GM23338 (cell line): ENCODE measurements around the gene VWA3B. TPM values are rescaled to one million over a fixed set of nuclear protein-coding genes. Genes with fewer than 3 reads are reported as not detected.

Experiments
- ATAC-seq: fragments of 200-7000 bp; cut with Tn5 transposase; 3 replicates; pipeline ENCODE4 v1.9.1; 2020
- DNase-seq: peaks from one replicate; pipeline ENCODE4 v3.0.0-alpha.2; 2015; ENCODE audit warnings: low spot score
- H2AFZ ChIP-seq: fragments of 200-600 bp; sonication (generic); 2 replicates; pipeline ENCODE4 v1.8.0; 2016; ENCODE audit warnings: antibody characterized with exemption, mild to moderate bottlenecking, moderate library complexity
- H3F3A ChIP-seq: fragments of 200-600 bp; sonication (generic); replicated peaks from 2 replicates; pipeline ENCODE4 v1.8.0; 2017; ENCODE audit warnings: antibody characterized with exemption, mixed run types, low read depth
- H3K27ac ChIP-seq: fragments of 200-600 bp; sonication (generic); 2 replicates; pipeline ENCODE4 v1.6.1; 2016; ENCODE audit warnings: low read depth
- H3K27me3 ChIP-seq: fragments of 200-600 bp; sonication (generic); 2 replicates; pipeline ENCODE4 v1.8.0; 2016; ENCODE audit warnings: mild to moderate bottlenecking, mixed run types, moderate library complexity; ENCODE audit not compliant: insufficient read depth
- H3K36me3 ChIP-seq: fragments of 200-600 bp; sonication (generic); 2 replicates; pipeline ENCODE4 v1.8.0; 2016; ENCODE audit warnings: mild to moderate bottlenecking; ENCODE audit not compliant: insufficient read depth
- H3K4me1 ChIP-seq: fragments of 200-600 bp; sonication (generic); 2 replicates; pipeline ENCODE4 v1.8.0; 2016; ENCODE audit warnings: mild to moderate bottlenecking, moderate library complexity; ENCODE audit not compliant: insufficient read depth
- H3K4me2 ChIP-seq: fragments of 200-600 bp; sonication (generic); 2 replicates; pipeline ENCODE4 v1.7.1; 2017; ENCODE audit warnings: mixed run types
- H3K4me3 ChIP-seq: fragments of 200-600 bp; sonication (generic); 2 replicates; pipeline ENCODE4 v1.6.1; 2016; ENCODE audit warnings: mixed run types
- H3K79me2 ChIP-seq: fragments of 200-600 bp; sonication (generic); replicated peaks from 2 replicates; pipeline ENCODE4 v1.8.0; 2017; ENCODE audit warnings: mild to moderate bottlenecking; ENCODE audit not compliant: insufficient read depth
- H3K9me2 ChIP-seq: fragments of 200-600 bp; sonication (generic); 2 replicates; pipeline ENCODE4 v1.8.0; 2017; ENCODE audit not compliant: insufficient read depth
- H4K20me1 ChIP-seq: fragments of 200-600 bp; sonication (generic); replicated peaks from 2 replicates; pipeline ENCODE4 v1.8.0; 2017; ENCODE audit warnings: mild to moderate bottlenecking; ENCODE audit not compliant: insufficient read depth
- H3K27ac Mint-ChIP-seq: 2 replicates; pipeline ENCODE4 v1.8.0; 2020; ENCODE audit warnings: inconsistent platforms, mild to moderate bottlenecking, moderate library complexity, mixed read lengths
- H3K27me3 Mint-ChIP-seq: 3 replicates; pipeline ENCODE4 v1.8.0; 2022; ENCODE audit warnings: low read depth, mild to moderate bottlenecking, moderate library complexity, mixed read lengths, inconsistent platforms; ENCODE audit not compliant: insufficient read depth, poor library complexity
- H3K36me3 Mint-ChIP-seq: 3 replicates; pipeline ENCODE4 v1.8.0; 2021; ENCODE audit warnings: low read depth, mild to moderate bottlenecking, inconsistent platforms, moderate library complexity, mixed read lengths
- H3K4me1 Mint-ChIP-seq: 3 replicates; pipeline ENCODE4 v1.8.0; 2020; ENCODE audit warnings: mild to moderate bottlenecking, inconsistent platforms, mixed read lengths
- H3K4me3 Mint-ChIP-seq: 3 replicates; pipeline ENCODE4 v1.8.0; 2021; ENCODE audit warnings: moderate library complexity, mild to moderate bottlenecking, inconsistent platforms, mixed read lengths
- H3K9me3 Mint-ChIP-seq: 3 replicates; pipeline ENCODE4 v1.8.0; 2020; ENCODE audit warnings: moderate library complexity, mild to moderate bottlenecking, inconsistent platforms, mixed read lengths
- CREB1 ChIP-seq: fragments of 250-450 bp; sonication (Bioruptor Pico); IDR thresholded peaks from 2 replicates; pipeline ENCODE4 v1.5.0; 2020; ENCODE audit warnings: low read depth, mild to moderate bottlenecking, moderate library complexity
- EZH2 ChIP-seq: fragments of 200-600 bp; sonication (generic); IDR thresholded peaks from one replicate; pipeline ENCODE4 v1.8.0; 2017; ENCODE audit warnings: antibody characterized with exemption, mild to moderate bottlenecking, low read depth; ENCODE audit not compliant: unreplicated experiment
- EZH2phosphoT487 ChIP-seq: fragments of 200-600 bp; sonication (generic); IDR thresholded peaks from one replicate; pipeline ENCODE4 v1.8.1; 2018; ENCODE audit warnings: antibody characterized with exemption; ENCODE audit not compliant: unreplicated experiment
- JUNB ChIP-seq: IDR thresholded peaks from one replicate; pipeline ENCODE4 v1.6.1; 2016; ENCODE audit warnings: antibody characterized with exemption; ENCODE audit not compliant: unreplicated experiment
- NANOG ChIP-seq: IDR thresholded peaks from 2 replicates; pipeline ENCODE4 v1.6.1; 2016; ENCODE audit warnings: antibody characterized with exemption, borderline replicate concordance
- POLR2AphosphoS5 ChIP-seq: IDR thresholded peaks from 2 replicates; pipeline ENCODE4 v1.6.1; 2016; ENCODE audit warnings: antibody characterized with exemption, low read depth
- STAT1 ChIP-seq: IDR thresholded peaks from one replicate; pipeline ENCODE4 v1.6.1; 2016; ENCODE audit warnings: antibody characterized with exemption; ENCODE audit not compliant: unreplicated experiment
- ZNF114 ChIP-seq: fragments of 250-450 bp; sonication (Bioruptor Pico); IDR thresholded peaks from 2 replicates; pipeline ENCODE4 v1.5.0; 2020; ENCODE audit warnings: mild to moderate bottlenecking, moderate library complexity
- ZNF331 ChIP-seq: fragments of 250-450 bp; sonication (Bioruptor Pico); IDR thresholded peaks from 2 replicates; pipeline ENCODE4 v1.5.0; 2020; ENCODE audit warnings: low read depth, mild to moderate bottlenecking, moderate library complexity
- polyA plus RNA-seq: library from polyadenylated mRNA; unstranded; fragments of >200 nt; fragmentation: Nextera tagmentation; extraction: Ambion mirVana; gene quantifications from 2 replicates; pipeline ENCODE4 v1.2.1, GENCODE V29; 2016
- total RNA-seq: library from RNA; depleted of rRNA; stranded (reverse); fragments of >200 nt; shearing (Covaris generic); gene quantifications from 2 replicates; pipeline ENCODE4 v1.2.3, GENCODE V29; 2014
- TF ChIP-seq, protein P1 (sequence below), 2 experiments: fragments of 200-600 bp in 1 of 2; sonication (generic) in 1 of 2; conservative IDR thresholded peaks; 2 replicates each; pipeline versions ENCODE4 v1.5.1 to v1.6.1; 2016 to 2017; ENCODE audit warnings: antibody characterized with exemption in 2 of 2, low read depth in 2 of 2, mild to moderate bottlenecking in 2 of 2, moderate library complexity in 1 of 2
- TF ChIP-seq, protein P2 (sequence below): fragments of 250-450 bp; sonication (Bioruptor Pico); IDR thresholded peaks from 2 replicates; pipeline ENCODE4 v1.5.0; 2020; ENCODE audit warnings: mild to moderate bottlenecking, moderate library complexity
- TF ChIP-seq, protein P3 (sequence below): IDR thresholded peaks from 2 replicates; pipeline ENCODE4 v1.6.1; 2016; ENCODE audit warnings: antibody characterized with exemption
- TF ChIP-seq, protein P4 (sequence below): IDR thresholded peaks from one replicate; pipeline ENCODE4 v1.6.1; 2018; ENCODE audit warnings: antibody characterized with exemption; ENCODE audit not compliant: unreplicated experiment

VWA3B gene
- total and polyA plus RNA-seq, 2 experiments from 2014 or later = not detected

DNA sequence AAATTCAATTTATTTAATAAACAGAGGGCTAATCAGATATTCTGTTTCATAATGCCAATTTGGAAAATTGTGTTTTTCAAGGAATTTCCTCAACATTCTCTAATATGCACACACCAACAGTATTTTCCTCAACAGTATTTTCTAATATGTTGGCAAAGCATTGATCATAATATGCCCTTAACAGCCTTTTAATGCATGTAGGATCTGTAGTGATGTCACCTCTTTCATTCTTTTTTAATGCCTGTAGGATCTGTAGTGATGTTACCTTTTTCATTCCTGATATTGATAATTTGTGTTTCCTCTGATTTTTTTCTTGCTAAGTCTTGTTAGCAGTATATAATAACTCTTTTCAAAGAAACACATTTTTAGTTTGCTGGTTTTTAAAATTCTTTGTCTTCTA, 15.9 kb downstream of the VWA3B start:
- H3K4me3 Mint-ChIP-seq = no peak overlapping the region
- Histone ChIP-seq H4K20me1 (no peaks in the 10 kb centered on the region), H3K27ac (no peak overlapping the region), H2AFZ (no peak overlapping the region), H3F3A (no peaks in the 10 kb centered on the region), H3K79me2 (no peaks in the 10 kb centered on the region), H3K4me1 (no peaks in the 10 kb centered on the region), H3K9me2 (no peaks in the 10 kb centered on the region), H3K27me3 (no peaks in the 10 kb centered on the region), H3K36me3 (no peaks in the 10 kb centered on the region), H3K4me3 (no peak overlapping the region), H3K4me2 (no peak overlapping the region)
- H3K27ac Mint-ChIP-seq = no peak overlapping the region
- H3K4me1 Mint-ChIP-seq = no peaks in the 10 kb centered on the region
- peaks cover 6% of the 10 kb centered on the region; the same call in 2 of the 3 replicates for H3K36me3 Mint-ChIP-seq
- H3K27me3 Mint-ChIP-seq = no peaks in the 10 kb centered on the region
- DNase-seq (no peak), ATAC-seq (no peak)
- H3K9me3 Mint-ChIP-seq = peaks cover 13% of the 10 kb centered on the region
- TF ChIP-seq, protein P1, sequence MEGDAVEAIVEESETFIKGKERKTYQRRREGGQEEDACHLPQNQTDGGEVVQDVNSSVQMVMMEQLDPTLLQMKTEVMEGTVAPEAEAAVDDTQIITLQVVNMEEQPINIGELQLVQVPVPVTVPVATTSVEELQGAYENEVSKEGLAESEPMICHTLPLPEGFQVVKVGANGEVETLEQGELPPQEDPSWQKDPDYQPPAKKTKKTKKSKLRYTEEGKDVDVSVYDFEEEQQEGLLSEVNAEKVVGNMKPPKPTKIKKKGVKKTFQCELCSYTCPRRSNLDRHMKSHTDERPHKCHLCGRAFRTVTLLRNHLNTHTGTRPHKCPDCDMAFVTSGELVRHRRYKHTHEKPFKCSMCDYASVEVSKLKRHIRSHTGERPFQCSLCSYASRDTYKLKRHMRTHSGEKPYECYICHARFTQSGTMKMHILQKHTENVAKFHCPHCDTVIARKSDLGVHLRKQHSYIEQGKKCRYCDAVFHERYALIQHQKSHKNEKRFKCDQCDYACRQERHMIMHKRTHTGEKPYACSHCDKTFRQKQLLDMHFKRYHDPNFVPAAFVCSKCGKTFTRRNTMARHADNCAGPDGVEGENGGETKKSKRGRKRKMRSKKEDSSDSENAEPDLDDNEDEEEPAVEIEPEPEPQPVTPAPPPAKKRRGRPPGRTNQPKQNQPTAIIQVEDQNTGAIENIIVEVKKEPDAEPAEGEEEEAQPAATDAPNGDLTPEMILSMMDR (conservative IDR thresholded peaks at IDR 0.05; ENCODE audit: low read depth in 2 of 2) = no peak
- TF ChIP-seq, protein P2, sequence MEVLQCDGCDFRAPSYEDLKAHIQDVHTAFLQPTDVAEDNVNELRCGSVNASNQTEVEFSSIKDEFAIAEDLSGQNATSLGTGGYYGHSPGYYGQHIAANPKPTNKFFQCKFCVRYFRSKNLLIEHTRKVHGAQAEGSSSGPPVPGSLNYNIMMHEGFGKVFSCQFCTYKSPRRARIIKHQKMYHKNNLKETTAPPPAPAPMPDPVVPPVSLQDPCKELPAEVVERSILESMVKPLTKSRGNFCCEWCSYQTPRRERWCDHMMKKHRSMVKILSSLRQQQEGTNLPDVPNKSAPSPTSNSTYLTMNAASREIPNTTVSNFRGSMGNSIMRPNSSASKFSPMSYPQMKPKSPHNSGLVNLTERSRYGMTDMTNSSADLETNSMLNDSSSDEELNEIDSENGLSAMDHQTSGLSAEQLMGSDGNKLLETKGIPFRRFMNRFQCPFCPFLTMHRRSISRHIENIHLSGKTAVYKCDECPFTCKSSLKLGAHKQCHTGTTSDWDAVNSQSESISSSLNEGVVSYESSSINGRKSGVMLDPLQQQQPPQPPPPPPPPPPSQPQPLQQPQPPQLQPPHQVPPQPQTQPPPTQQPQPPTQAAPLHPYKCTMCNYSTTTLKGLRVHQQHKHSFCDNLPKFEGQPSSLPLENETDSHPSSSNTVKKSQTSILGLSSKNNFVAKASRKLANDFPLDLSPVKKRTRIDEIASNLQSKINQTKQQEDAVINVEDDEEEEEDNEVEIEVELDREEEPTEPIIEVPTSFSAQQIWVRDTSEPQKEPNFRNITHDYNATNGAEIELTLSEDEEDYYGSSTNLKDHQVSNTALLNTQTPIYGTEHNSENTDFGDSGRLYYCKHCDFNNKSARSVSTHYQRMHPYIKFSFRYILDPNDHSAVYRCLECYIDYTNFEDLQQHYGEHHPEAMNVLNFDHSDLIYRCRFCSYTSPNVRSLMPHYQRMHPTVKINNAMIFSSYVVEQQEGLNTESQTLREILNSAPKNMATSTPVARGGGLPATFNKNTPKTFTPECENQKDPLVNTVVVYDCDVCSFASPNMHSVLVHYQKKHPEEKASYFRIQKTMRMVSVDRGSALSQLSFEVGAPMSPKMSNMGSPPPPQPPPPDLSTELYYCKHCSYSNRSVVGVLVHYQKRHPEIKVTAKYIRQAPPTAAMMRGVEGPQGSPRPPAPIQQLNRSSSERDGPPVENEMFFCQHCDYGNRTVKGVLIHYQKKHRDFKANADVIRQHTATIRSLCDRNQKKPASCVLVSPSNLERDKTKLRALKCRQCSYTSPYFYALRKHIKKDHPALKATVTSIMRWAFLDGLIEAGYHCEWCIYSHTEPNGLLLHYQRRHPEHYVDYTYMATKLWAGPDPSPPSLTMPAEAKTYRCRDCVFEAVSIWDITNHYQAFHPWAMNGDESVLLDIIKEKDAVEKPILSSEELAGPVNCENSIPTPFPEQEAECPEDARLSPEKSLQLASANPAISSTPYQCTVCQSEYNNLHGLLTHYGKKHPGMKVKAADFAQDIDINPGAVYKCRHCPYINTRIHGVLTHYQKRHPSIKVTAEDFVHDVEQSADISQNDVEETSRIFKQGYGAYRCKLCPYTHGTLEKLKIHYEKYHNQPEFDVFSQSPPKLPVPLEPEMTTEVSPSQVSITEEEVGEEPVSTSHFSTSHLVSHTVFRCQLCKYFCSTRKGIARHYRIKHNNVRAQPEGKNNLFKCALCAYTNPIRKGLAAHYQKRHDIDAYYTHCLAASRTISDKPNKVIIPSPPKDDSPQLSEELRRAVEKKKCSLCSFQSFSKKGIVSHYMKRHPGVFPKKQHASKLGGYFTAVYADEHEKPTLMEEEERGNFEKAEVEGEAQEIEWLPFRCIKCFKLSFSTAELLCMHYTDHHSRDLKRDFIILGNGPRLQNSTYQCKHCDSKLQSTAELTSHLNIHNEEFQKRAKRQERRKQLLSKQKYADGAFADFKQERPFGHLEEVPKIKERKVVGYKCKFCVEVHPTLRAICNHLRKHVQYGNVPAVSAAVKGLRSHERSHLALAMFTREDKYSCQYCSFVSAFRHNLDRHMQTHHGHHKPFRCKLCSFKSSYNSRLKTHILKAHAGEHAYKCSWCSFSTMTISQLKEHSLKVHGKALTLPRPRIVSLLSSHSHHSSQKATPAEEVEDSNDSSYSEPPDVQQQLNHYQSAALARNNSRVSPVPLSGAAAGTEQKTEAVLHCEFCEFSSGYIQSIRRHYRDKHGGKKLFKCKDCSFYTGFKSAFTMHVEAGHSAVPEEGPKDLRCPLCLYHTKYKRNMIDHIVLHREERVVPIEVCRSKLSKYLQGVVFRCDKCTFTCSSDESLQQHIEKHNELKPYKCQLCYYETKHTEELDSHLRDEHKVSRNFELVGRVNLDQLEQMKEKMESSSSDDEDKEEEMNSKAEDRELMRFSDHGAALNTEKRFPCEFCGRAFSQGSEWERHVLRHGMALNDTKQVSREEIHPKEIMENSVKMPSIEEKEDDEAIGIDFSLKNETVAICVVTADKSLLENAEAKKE (CRISPR knock-in tag) = no peak
- TF ChIP-seq JUNB = no peak
- TF ChIP-seq CREB1 (CRISPR knock-in tag) = no peak
- no peak for TF ChIP-seq EZH2
- no peak for TF ChIP-seq ZNF331 (CRISPR knock-in tag)
- TF ChIP-seq POLR2AphosphoS5 = no peak
- no peak for TF ChIP-seq ZNF114 (CRISPR knock-in tag)
- TF ChIP-seq, protein P3, sequence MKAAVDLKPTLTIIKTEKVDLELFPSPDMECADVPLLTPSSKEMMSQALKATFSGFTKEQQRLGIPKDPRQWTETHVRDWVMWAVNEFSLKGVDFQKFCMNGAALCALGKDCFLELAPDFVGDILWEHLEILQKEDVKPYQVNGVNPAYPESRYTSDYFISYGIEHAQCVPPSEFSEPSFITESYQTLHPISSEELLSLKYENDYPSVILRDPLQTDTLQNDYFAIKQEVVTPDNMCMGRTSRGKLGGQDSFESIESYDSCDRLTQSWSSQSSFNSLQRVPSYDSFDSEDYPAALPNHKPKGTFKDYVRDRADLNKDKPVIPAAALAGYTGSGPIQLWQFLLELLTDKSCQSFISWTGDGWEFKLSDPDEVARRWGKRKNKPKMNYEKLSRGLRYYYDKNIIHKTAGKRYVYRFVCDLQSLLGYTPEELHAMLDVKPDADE = no peak
- TF ChIP-seq EZH2phosphoT487 = no peak
- TF ChIP-seq STAT1 = no peak
- TF ChIP-seq, protein P4, sequence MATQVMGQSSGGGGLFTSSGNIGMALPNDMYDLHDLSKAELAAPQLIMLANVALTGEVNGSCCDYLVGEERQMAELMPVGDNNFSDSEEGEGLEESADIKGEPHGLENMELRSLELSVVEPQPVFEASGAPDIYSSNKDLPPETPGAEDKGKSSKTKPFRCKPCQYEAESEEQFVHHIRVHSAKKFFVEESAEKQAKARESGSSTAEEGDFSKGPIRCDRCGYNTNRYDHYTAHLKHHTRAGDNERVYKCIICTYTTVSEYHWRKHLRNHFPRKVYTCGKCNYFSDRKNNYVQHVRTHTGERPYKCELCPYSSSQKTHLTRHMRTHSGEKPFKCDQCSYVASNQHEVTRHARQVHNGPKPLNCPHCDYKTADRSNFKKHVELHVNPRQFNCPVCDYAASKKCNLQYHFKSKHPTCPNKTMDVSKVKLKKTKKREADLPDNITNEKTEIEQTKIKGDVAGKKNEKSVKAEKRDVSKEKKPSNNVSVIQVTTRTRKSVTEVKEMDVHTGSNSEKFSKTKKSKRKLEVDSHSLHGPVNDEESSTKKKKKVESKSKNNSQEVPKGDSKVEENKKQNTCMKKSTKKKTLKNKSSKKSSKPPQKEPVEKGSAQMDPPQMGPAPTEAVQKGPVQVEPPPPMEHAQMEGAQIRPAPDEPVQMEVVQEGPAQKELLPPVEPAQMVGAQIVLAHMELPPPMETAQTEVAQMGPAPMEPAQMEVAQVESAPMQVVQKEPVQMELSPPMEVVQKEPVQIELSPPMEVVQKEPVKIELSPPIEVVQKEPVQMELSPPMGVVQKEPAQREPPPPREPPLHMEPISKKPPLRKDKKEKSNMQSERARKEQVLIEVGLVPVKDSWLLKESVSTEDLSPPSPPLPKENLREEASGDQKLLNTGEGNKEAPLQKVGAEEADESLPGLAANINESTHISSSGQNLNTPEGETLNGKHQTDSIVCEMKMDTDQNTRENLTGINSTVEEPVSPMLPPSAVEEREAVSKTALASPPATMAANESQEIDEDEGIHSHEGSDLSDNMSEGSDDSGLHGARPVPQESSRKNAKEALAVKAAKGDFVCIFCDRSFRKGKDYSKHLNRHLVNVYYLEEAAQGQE = no peak
- TF ChIP-seq NANOG = no peak
